Skeletal muscle tissue (tissue), 4 donors: ENCODE measurements around the gene PHF3. TPM values are rescaled to one million over a fixed set of nuclear protein-coding genes. Genes with fewer than 3 reads are reported as not detected.

Experiments
- H3K27ac ChIP-seq: one replicate; pipeline ENCODE4 v1.7.0; 2013; ENCODE audit warnings: mild to moderate bottlenecking, low read depth, low read length, inconsistent platforms
- H3K27me3 ChIP-seq, 3 donors: one replicate each; pipeline ENCODE4 v1.7.0; 2013; ENCODE audit warnings: low read length in 3 of 3; ENCODE audit not compliant: control insufficient read depth in 3 of 3, insufficient read depth in 3 of 3
- H3K36me3 ChIP-seq, 3 donors: one replicate each; pipeline ENCODE4 v1.7.0; 2013; ENCODE audit warnings: low read length in 3 of 3; ENCODE audit not compliant: control insufficient read depth in 3 of 3, insufficient read depth in 3 of 3
- H3K4me1 ChIP-seq, 3 donors: one replicate each; pipeline ENCODE4 v1.7.0; 2013; ENCODE audit warnings: low read length in 3 of 3, mild to moderate bottlenecking in 3 of 3; ENCODE audit not compliant: control insufficient read depth in 3 of 3, insufficient read depth in 3 of 3
- H3K4me3 ChIP-seq, 3 donors: one replicate each; pipeline ENCODE4 v1.7.0; 2013; ENCODE audit warnings: low read length in 3 of 3
- H3K9ac ChIP-seq, 3 donors: one replicate each; pipeline ENCODE4 v1.7.0; 2013; ENCODE audit warnings: low read length in 3 of 3, mild to moderate bottlenecking in 3 of 3, moderate library complexity in 2 of 3, low read depth in 1 of 3
- H3K9me3 ChIP-seq, 3 donors: one replicate each; pipeline ENCODE4 v1.7.0; 2013; ENCODE audit warnings: low read length in 3 of 3; ENCODE audit not compliant: control insufficient read depth in 3 of 3
- total RNA-seq: library from RNA; depleted of rRNA; stranded (reverse); fragments of >200 nt; gene quantifications from one replicate; pipeline ENCODE4 v1.2.3, GENCODE V29; 2014
- donor health status: Osteomylitis.

The PHF3 gene
- total RNA-seq, 1 donor from 2014 or later: 22.4 TPM

GRCh38 chr6:63611560-63611959 lies 24.0 kb upstream of the PHF3 start:
- Histone ChIP-seq H3K36me3 (no peaks in the 10 kb centered on the region), H3K27ac (no peak overlapping the region), H3K27me3 (no peaks in the 10 kb centered on the region), H3K9me3 (no peaks in the 10 kb centered on the region), H3K9ac (no peak overlapping the region), H3K4me3 (no peak overlapping the region), H3K4me1 (no peaks in the 10 kb centered on the region)

- Histone ChIP-seq H3K4me3 (no peak overlapping the region), H3K9ac (no peak overlapping the region), H3K27ac (no peak overlapping the region), H3K4me1 (no peaks in the 10 kb centered on the region), H3K27me3 (no peaks in the 10 kb centered on the region), H3K36me3 (no peaks in the 10 kb centered on the region), H3K9me3 (no peaks in the 10 kb centered on the region)
Measured at GRCh38 chr6:63615590-63615989, 20.0 kb upstream of the PHF3 start.

- no peak overlapping the region for H3K4me3 ChIP-seq
- no peaks in the 10 kb centered on the region for H3K4me1 ChIP-seq
- H3K27me3 ChIP-seq: no peaks in the 10 kb centered on the region
- H3K9ac ChIP-seq: no peak overlapping the region
- H3K36me3 ChIP-seq: no peaks in the 10 kb centered on the region
- no peaks in the 10 kb centered on the region for H3K9me3 ChIP-seq
- H3K27ac ChIP-seq: no peak overlapping the region
Measured at GRCh38 chr6:63624091-63624490, 11.5 kb upstream of the PHF3 start.

GRCh38 chr6:63630466-63630865 lies 5.1 kb upstream of the PHF3 start:
- no peaks in the 10 kb centered on the region for H3K27me3 ChIP-seq
- H3K36me3 ChIP-seq: no peaks in the 10 kb centered on the region
- H3K4me3 ChIP-seq: no peak overlapping the region
- peaks cover 4 to 5% (median 4%) of the 10 kb centered on the region in 3 donors for H3K4me1 ChIP-seq
- H3K9ac ChIP-seq: no peak overlapping the region
- H3K9me3 ChIP-seq: no peaks in the 10 kb centered on the region
- H3K27ac ChIP-seq: no peak overlapping the region

- H3K9ac ChIP-seq: peak overlapping the region in 1 of 3 donors; percentile 66
- H3K27ac ChIP-seq: no peak overlapping the region
- no peaks in the 10 kb centered on the region for H3K36me3 ChIP-seq
- H3K27me3 ChIP-seq: no peaks in the 10 kb centered on the region
- peaks cover 8 to 25% (median 14%) of the 10 kb centered on the region in 3 donors for H3K4me1 ChIP-seq
- no peak overlapping the region for H3K4me3 ChIP-seq
- no peaks in the 10 kb centered on the region for H3K9me3 ChIP-seq
Measured at GRCh38 chr6:63634630-63635029, 972 bp upstream of the PHF3 start.

- peaks cover 13 to 25% (median 14%) of the 10 kb centered on the region in 3 donors for H3K4me1 ChIP-seq
- H3K9ac ChIP-seq: peak overlapping the region; percentile 66 to 92 (median 83)
- peak overlapping the region; percentile 94 for H3K27ac ChIP-seq
- H3K4me3 ChIP-seq: peak overlapping the region; percentile 82 to 92 (median 86)
- H3K9me3 ChIP-seq: no peaks in the 10 kb centered on the region
- no peaks in the 10 kb centered on the region for H3K27me3 ChIP-seq
- no peaks in the 10 kb centered on the region for H3K36me3 ChIP-seq
Measured at GRCh38 chr6:63635215-63635587, 401 bp upstream of the PHF3 start.

GRCh38 chr6:63636518-63637021 lies 968 bp downstream of the PHF3 start:
- H3K4me3 ChIP-seq: peak overlapping the region; percentile 86 to 92 (median 89)
- peaks cover 14 to 27% (median 19%) of the 10 kb centered on the region in 3 donors for H3K4me1 ChIP-seq
- peak overlapping the region; percentile 94 for H3K27ac ChIP-seq
- H3K27me3 ChIP-seq: no peaks in the 10 kb centered on the region
- no peaks in the 10 kb centered on the region for H3K36me3 ChIP-seq
- peak overlapping the region; percentile 82 to 92 (median 83) for H3K9ac ChIP-seq
- H3K9me3 ChIP-seq: no peaks in the 10 kb centered on the region

- Histone ChIP-seq H3K27me3 (no peaks in the 10 kb centered on the region), H3K27ac (no peak overlapping the region), H3K9me3 (no peaks in the 10 kb centered on the region), H3K4me1 (peaks cover 14 to 30% (median 19%) of the 10 kb centered on the region in 3 donors), H3K9ac (peak overlapping the region in 1 of 3 donors; percentile 44), H3K4me3 (peak overlapping the region in 1 of 3 donors; percentile 89), H3K36me3 (no peaks in the 10 kb centered on the region)
Measured at GRCh38 chr6:63637865-63638445, 2.4 kb downstream of the PHF3 start.

- no peaks in the 10 kb centered on the region for H3K27me3 ChIP-seq
- H3K36me3 ChIP-seq: no peaks in the 10 kb centered on the region
- no peak overlapping the region for H3K4me3 ChIP-seq
- peaks cover 16 to 28% (median 20%) of the 10 kb centered on the region in 3 donors for H3K4me1 ChIP-seq
- H3K9me3 ChIP-seq: no peaks in the 10 kb centered on the region
- H3K9ac ChIP-seq: no peak overlapping the region
- H3K27ac ChIP-seq: no peak overlapping the region
Measured at GRCh38 chr6:63640062-63640461, 4.5 kb downstream of the PHF3 start.

- no peaks in the 10 kb centered on the region for H3K36me3 ChIP-seq
- H3K27me3 ChIP-seq: no peaks in the 10 kb centered on the region
- H3K27ac ChIP-seq: no peak overlapping the region
- H3K4me1 ChIP-seq: peaks cover 7 to 18% (median 14%) of the 10 kb centered on the region in 3 donors
- H3K9ac ChIP-seq: no peak overlapping the region
- no peak overlapping the region for H3K4me3 ChIP-seq
- no peaks in the 10 kb centered on the region for H3K9me3 ChIP-seq
Measured at GRCh38 chr6:63643862-63644261, 8.3 kb downstream of the PHF3 start.
